GM23338 (cell line): ENCODE measurements around the gene HGFAC. TPM values are rescaled to one million over a fixed set of nuclear protein-coding genes. Genes with fewer than 3 reads are reported as not detected.

ENCODE experiments used
- ATAC-seq: fragments of 200-7000 bp; cut with Tn5 transposase; 3 replicates; pipeline ENCODE4 v1.9.1; 2020
- DNase-seq: peaks from one replicate; pipeline ENCODE4 v3.0.0-alpha.2; 2015; ENCODE audit warnings: low spot score
- H2AFZ ChIP-seq: fragments of 200-600 bp; sonication (generic); 2 replicates; pipeline ENCODE4 v1.8.0; 2016; ENCODE audit warnings: antibody characterized with exemption, mild to moderate bottlenecking, moderate library complexity
- H3F3A ChIP-seq: fragments of 200-600 bp; sonication (generic); replicated peaks from 2 replicates; pipeline ENCODE4 v1.8.0; 2017; ENCODE audit warnings: antibody characterized with exemption, mixed run types, low read depth
- H3K27ac ChIP-seq: fragments of 200-600 bp; sonication (generic); 2 replicates; pipeline ENCODE4 v1.6.1; 2016; ENCODE audit warnings: low read depth
- H3K27me3 ChIP-seq: fragments of 200-600 bp; sonication (generic); 2 replicates; pipeline ENCODE4 v1.8.0; 2016; ENCODE audit warnings: mild to moderate bottlenecking, mixed run types, moderate library complexity; ENCODE audit not compliant: insufficient read depth
- H3K36me3 ChIP-seq: fragments of 200-600 bp; sonication (generic); 2 replicates; pipeline ENCODE4 v1.8.0; 2016; ENCODE audit warnings: mild to moderate bottlenecking; ENCODE audit not compliant: insufficient read depth
- H3K4me1 ChIP-seq: fragments of 200-600 bp; sonication (generic); 2 replicates; pipeline ENCODE4 v1.8.0; 2016; ENCODE audit warnings: mild to moderate bottlenecking, moderate library complexity; ENCODE audit not compliant: insufficient read depth
- H3K4me2 ChIP-seq: fragments of 200-600 bp; sonication (generic); 2 replicates; pipeline ENCODE4 v1.7.1; 2017; ENCODE audit warnings: mixed run types
- H3K4me3 ChIP-seq: fragments of 200-600 bp; sonication (generic); 2 replicates; pipeline ENCODE4 v1.6.1; 2016; ENCODE audit warnings: mixed run types
- H3K79me2 ChIP-seq: fragments of 200-600 bp; sonication (generic); replicated peaks from 2 replicates; pipeline ENCODE4 v1.8.0; 2017; ENCODE audit warnings: mild to moderate bottlenecking; ENCODE audit not compliant: insufficient read depth
- H3K9me2 ChIP-seq: fragments of 200-600 bp; sonication (generic); 2 replicates; pipeline ENCODE4 v1.8.0; 2017; ENCODE audit not compliant: insufficient read depth
- H4K20me1 ChIP-seq: fragments of 200-600 bp; sonication (generic); replicated peaks from 2 replicates; pipeline ENCODE4 v1.8.0; 2017; ENCODE audit warnings: mild to moderate bottlenecking; ENCODE audit not compliant: insufficient read depth
- H3K27ac Mint-ChIP-seq: 2 replicates; pipeline ENCODE4 v1.8.0; 2020; ENCODE audit warnings: inconsistent platforms, mild to moderate bottlenecking, moderate library complexity, mixed read lengths
- H3K27me3 Mint-ChIP-seq: 3 replicates; pipeline ENCODE4 v1.8.0; 2022; ENCODE audit warnings: low read depth, mild to moderate bottlenecking, moderate library complexity, mixed read lengths, inconsistent platforms; ENCODE audit not compliant: insufficient read depth, poor library complexity
- H3K36me3 Mint-ChIP-seq: 3 replicates; pipeline ENCODE4 v1.8.0; 2021; ENCODE audit warnings: low read depth, mild to moderate bottlenecking, inconsistent platforms, moderate library complexity, mixed read lengths
- H3K4me1 Mint-ChIP-seq: 3 replicates; pipeline ENCODE4 v1.8.0; 2020; ENCODE audit warnings: mild to moderate bottlenecking, inconsistent platforms, mixed read lengths
- H3K4me3 Mint-ChIP-seq: 3 replicates; pipeline ENCODE4 v1.8.0; 2021; ENCODE audit warnings: moderate library complexity, mild to moderate bottlenecking, inconsistent platforms, mixed read lengths
- H3K9me3 Mint-ChIP-seq: 3 replicates; pipeline ENCODE4 v1.8.0; 2020; ENCODE audit warnings: moderate library complexity, mild to moderate bottlenecking, inconsistent platforms, mixed read lengths
- CREB1 ChIP-seq: fragments of 250-450 bp; sonication (Bioruptor Pico); IDR thresholded peaks from 2 replicates; pipeline ENCODE4 v1.5.0; 2020; ENCODE audit warnings: low read depth, mild to moderate bottlenecking, moderate library complexity
- ETS1 ChIP-seq: IDR thresholded peaks from 2 replicates; pipeline ENCODE4 v1.6.1; 2016; ENCODE audit warnings: antibody characterized with exemption
- EZH2 ChIP-seq: fragments of 200-600 bp; sonication (generic); IDR thresholded peaks from one replicate; pipeline ENCODE4 v1.8.0; 2017; ENCODE audit warnings: antibody characterized with exemption, mild to moderate bottlenecking, low read depth; ENCODE audit not compliant: unreplicated experiment
- EZH2phosphoT487 ChIP-seq: fragments of 200-600 bp; sonication (generic); IDR thresholded peaks from one replicate; pipeline ENCODE4 v1.8.1; 2018; ENCODE audit warnings: antibody characterized with exemption; ENCODE audit not compliant: unreplicated experiment
- NANOG ChIP-seq: IDR thresholded peaks from 2 replicates; pipeline ENCODE4 v1.6.1; 2016; ENCODE audit warnings: antibody characterized with exemption, borderline replicate concordance
- STAT1 ChIP-seq: IDR thresholded peaks from one replicate; pipeline ENCODE4 v1.6.1; 2016; ENCODE audit warnings: antibody characterized with exemption; ENCODE audit not compliant: unreplicated experiment
- ZNF331 ChIP-seq: fragments of 250-450 bp; sonication (Bioruptor Pico); IDR thresholded peaks from 2 replicates; pipeline ENCODE4 v1.5.0; 2020; ENCODE audit warnings: low read depth, mild to moderate bottlenecking, moderate library complexity
- ZNF462 ChIP-seq: fragments of 250-450 bp; sonication (Bioruptor Pico); IDR thresholded peaks from 2 replicates; pipeline ENCODE4 v1.5.0; 2020; ENCODE audit warnings: mild to moderate bottlenecking, moderate library complexity
- polyA plus RNA-seq: library from polyadenylated mRNA; unstranded; fragments of >200 nt; fragmentation: Nextera tagmentation; extraction: Ambion mirVana; gene quantifications from 2 replicates; pipeline ENCODE4 v1.2.1, GENCODE V29; 2016
- total RNA-seq: library from RNA; depleted of rRNA; stranded (reverse); fragments of >200 nt; shearing (Covaris generic); gene quantifications from 2 replicates; pipeline ENCODE4 v1.2.3, GENCODE V29; 2014

HGFAC gene
- total and polyA plus RNA-seq, 2 experiments from 2014 or later = 0.94 TPM; not detected in 1

- H3K4me3 ChIP-seq = no peak overlapping the region
- H3K4me1 ChIP-seq = no peaks in the 10 kb centered on the region
- Mint-ChIP-seq H3K36me3 (no peaks in the 10 kb centered on the region), H3K4me1 (peaks cover 4% of the 10 kb centered on the region; the same call in 1 of the 3 replicates), H3K9me3 (no peaks in the 10 kb centered on the region), H3K27ac (no peak overlapping the region), H3K4me3 (no peak overlapping the region; the same call in 2 of the 3 replicates), H3K27me3 (peaks cover 19% of the 10 kb centered on the region)
- no peaks in the 10 kb centered on the region for H3K79me2 ChIP-seq
- no peak overlapping the region for H2AFZ ChIP-seq
- no peaks in the 10 kb centered on the region for H3K9me2 ChIP-seq
- no peaks in the 10 kb centered on the region for H3K27me3 ChIP-seq
- no peaks in the 10 kb centered on the region for H4K20me1 ChIP-seq
- no peak for TF ChIP-seq ZNF462 (CRISPR knock-in tag)
- no peak for TF ChIP-seq NANOG
- TF ChIP-seq STAT1 = no peak
- no peak for TF ChIP-seq EZH2
- no peak for TF ChIP-seq CREB1
- DNase-seq (no peak), ATAC-seq (no peak)
- H3K27ac ChIP-seq = no peak overlapping the region
- no peaks in the 10 kb centered on the region for H3K36me3 ChIP-seq
- no peak overlapping the region for H3K4me2 ChIP-seq
- no peaks in the 10 kb centered on the region for H3F3A ChIP-seq
Observed at GRCh38 chr4:3422241-3422801, 19.4 kb upstream of the HGFAC start.

- Mint-ChIP-seq H3K9me3 (no peaks in the 10 kb centered on the region), H3K4me3 (no peak overlapping the region; the same call in 2 of the 3 replicates), H3K27me3 (peaks cover 16% of the 10 kb centered on the region)
- TF ChIP-seq ZNF331 (CRISPR knock-in tag) = no peak
- TF ChIP-seq ETS1 = no peak
- TF ChIP-seq CREB1 = no peak
- no peak for TF ChIP-seq EZH2phosphoT487
- TF ChIP-seq EZH2 = no peak
Observed at GRCh38 chr4:3422808-3423297, 18.9 kb upstream of the HGFAC start.

More at GRCh38 chr4:3422808-3423297, 18.9 kb upstream of the HGFAC start:
- DNase-seq (no peak), ATAC-seq (peak; percentile 11; the same call in 2 of the 3 replicates)
- H3K36me3 Mint-ChIP-seq = no peaks in the 10 kb centered on the region
- H3K36me3 ChIP-seq = no peaks in the 10 kb centered on the region
- H3K4me1 ChIP-seq = no peaks in the 10 kb centered on the region
- no peaks in the 10 kb centered on the region for H3K27me3 ChIP-seq
- peaks cover 4% of the 10 kb centered on the region; the same call in 1 of the 3 replicates for H3K4me1 Mint-ChIP-seq
- H2AFZ ChIP-seq = no peak overlapping the region
- H3K4me2 ChIP-seq = no peak overlapping the region
- H3K27ac ChIP-seq = no peak overlapping the region
- H3K4me3 ChIP-seq = no peak overlapping the region
- no peaks in the 10 kb centered on the region for H4K20me1 ChIP-seq
- no peak overlapping the region for H3K27ac Mint-ChIP-seq
- no peaks in the 10 kb centered on the region for H3K79me2 ChIP-seq
- no peaks in the 10 kb centered on the region for H3K9me2 ChIP-seq
- H3F3A ChIP-seq = no peaks in the 10 kb centered on the region
